Measurements from ENCODE around the gene DIS3L2. TPM values are rescaled to one million over a fixed set of nuclear protein-coding genes. Genes with fewer than 3 reads are reported as not detected.

Gene DIS3L2
- total and polyA plus RNA-seq, 2 of the 4 experiments (the other 2 are of a cell fraction): 14.7 to 19.2 TPM

GRCh38 chr2:232341739-232342126 lies 380.2 kb downstream of the DIS3L2 start:
- Histone ChIP-seq H3K79me1 (ENCODE audit: low read depth in 1 of 2, low read length in 2 of 2) (no peaks in the 10 kb centered on the region), H2BK5ac (ENCODE audit: low read depth, low read length, poor library complexity, severe bottlenecking) (no peak overlapping the region), H4K20me1 (ENCODE audit: insufficient read depth, low read length) (no peaks in the 10 kb centered on the region), H3K4me2 (ENCODE audit: low read depth, low read length) (no peak overlapping the region), H4K91ac (ENCODE audit: insufficient read depth, low read depth, low read length) (no peak overlapping the region), H3K18ac (ENCODE audit: low read depth, low read length) (no peak overlapping the region), H2BK15ac (ENCODE audit: low read depth, low read length) (no peak overlapping the region), H2AFZ (replicated peaks; ENCODE audit: low read length, poor library complexity) (no peak overlapping the region), H3K23ac (ENCODE audit: low read depth, low read length) (no peak overlapping the region), H3K9me3 (ENCODE audit: control insufficient read depth, insufficient read depth, low read length) (no peaks in the 10 kb centered on the region), H2BK20ac (ENCODE audit: low read depth, low read length) (no peak overlapping the region), H3K4me1 (ENCODE audit: control insufficient read depth, insufficient read depth, low read length) (no peaks in the 10 kb centered on the region), H3K27ac (ENCODE audit: insufficient read depth, low read length) (no peak overlapping the region), H3K36me3 (ENCODE audit: control insufficient read depth, insufficient read depth, low read length) (no peaks in the 10 kb centered on the region), H3K27me3 (ENCODE audit: control insufficient read depth, insufficient read depth, low read length) (peaks cover 2% of the 10 kb centered on the region; the same call in 1 of the 2 replicates), H3K4ac (ENCODE audit: low read depth, low read length) (no peak overlapping the region), H2AK9ac (replicated peaks; ENCODE audit: low read depth, low read length, poor library complexity) (no peak overlapping the region), H4K5ac (ENCODE audit: low read depth, low read length) (no peak overlapping the region), H3K9ac (ENCODE audit: low read depth, low read length) (no peak overlapping the region), H3K9me1 (ENCODE audit: insufficient read depth, low read length) (no peaks in the 10 kb centered on the region), H2BK120ac (ENCODE audit: low read depth, low read length) (no peak overlapping the region), H4K8ac (ENCODE audit: low read depth in 2 of 2, low read length in 2 of 2) (no peak overlapping the region), H3K4me3 (ENCODE audit: insufficient read depth, low read depth, low read length) (no peak overlapping the region), H3K14ac (replicated peaks; ENCODE audit: low read depth, low read length) (no peak overlapping the region), H3K56ac (ENCODE audit: extremely low read depth, insufficient read depth, low read length) (no peak overlapping the region), H2AK5ac (ENCODE audit: low read depth, low read length) (no peak overlapping the region)
- BruUV-seq (replicated peaks): no TSS peak
- no peak for TF ChIP-seq NFE2L2 (IDR thresholded peaks at IDR 0.05; ENCODE audit: low read depth, low read length)
- DNase-seq: no peak
- intact Hi-C loops (cut with micrococcal nuclease): no loop called here
- ChIA-PET POLR2A (ENCODE audit: unreplicated experiment) (no interaction called here), CTCF (no interaction called here)
- dilution Hi-C loops (cut with HindIII; ENCODE audit: low sequenced_read_pairs, unreplicated experiment): no loop called here
- in situ Hi-C loops (cut with MboI; ENCODE audit: low sequenced_read_pairs): no loop called here
- 60% methylated on average over 1 of the region's 4 CpGs; no CpG with 5 or more reads in 1 of the 2 experiments for WGBS, 2 experiments (ENCODE audit: extremely low coverage in 2 of 2, insufficient read length in 1 of 2)
- ATAC-seq (ENCODE audit: low read depth): no peak
